Peyer's patch (tissue), 4 donors: Measurements from ENCODE around the gene PHF21B. TPM values are rescaled to one million over a fixed set of nuclear protein-coding genes. Genes with fewer than 3 reads are reported as not detected.

Experiments
- DNase-seq, 3 donors: peaks; one replicate each; pipeline ENCODE4 v3.0.0-alpha.2; 2017 to 2019
- H3K27ac ChIP-seq, 4 donors: fragments of 200-600 bp; sonication (generic); one replicate each; pipeline ENCODE4 v1.5.1; 2016 to 2019
- H3K27me3 ChIP-seq, 2 donors: fragments of 200-600 bp; sonication (generic); one replicate each; pipeline ENCODE4 v1.5.1; 2019
- H3K36me3 ChIP-seq, 3 donors: fragments of 200-600 bp; sonication (generic); one replicate each; pipeline ENCODE4 v1.5.1; 2016 to 2019
- H3K4me1 ChIP-seq, 4 donors: fragments of 200-600 bp; sonication (generic); one replicate each; pipeline ENCODE4 v1.5.1; 2016 to 2019
- H3K4me3 ChIP-seq, 4 donors: fragments of 200-600 bp; sonication (generic); 1 replicate in 3 of 4; 2 replicates in 1 of 4; pipeline ENCODE4 v1.5.1; 2016 to 2019; ENCODE audit warnings: mild to moderate bottlenecking in 1 of 4
- H3K9me3 ChIP-seq, 4 donors: fragments of 200-600 bp; sonication (generic); one replicate each; pipeline ENCODE4 v1.5.1; 2016 to 2019; ENCODE audit warnings: mild to moderate bottlenecking in 1 of 4
- CTCF ChIP-seq, 6 experiments: fragments of 450-650 bp in 4 of 6; fragments of 200-600 bp in 2 of 6; sonication (generic) in 1 of 6; IDR thresholded peaks; one replicate each; pipeline ENCODE4 v1.5.1; 2017 to 2019; ENCODE audit warnings: antibody characterized with exemption in 6 of 6, mild to moderate bottlenecking in 3 of 6, moderate library complexity in 1 of 6
- POLR2A ChIP-seq, 2 donors: fragments of 450-650 bp; IDR thresholded peaks; one replicate each; pipeline ENCODE4 v1.5.1; 2017; ENCODE audit warnings: antibody characterized with exemption in 2 of 2, mild to moderate bottlenecking in 2 of 2, moderate library complexity in 2 of 2
- total RNA-seq, 4 donors: library from RNA; depleted of rRNA; stranded (reverse); fragments of >200 nt; gene quantifications; one replicate each; pipeline ENCODE4 v1.1.0, GENCODE V29; 2016

Gene PHF21B
- total RNA-seq, 4 donors from 2014 or later = not detected

DNA sequence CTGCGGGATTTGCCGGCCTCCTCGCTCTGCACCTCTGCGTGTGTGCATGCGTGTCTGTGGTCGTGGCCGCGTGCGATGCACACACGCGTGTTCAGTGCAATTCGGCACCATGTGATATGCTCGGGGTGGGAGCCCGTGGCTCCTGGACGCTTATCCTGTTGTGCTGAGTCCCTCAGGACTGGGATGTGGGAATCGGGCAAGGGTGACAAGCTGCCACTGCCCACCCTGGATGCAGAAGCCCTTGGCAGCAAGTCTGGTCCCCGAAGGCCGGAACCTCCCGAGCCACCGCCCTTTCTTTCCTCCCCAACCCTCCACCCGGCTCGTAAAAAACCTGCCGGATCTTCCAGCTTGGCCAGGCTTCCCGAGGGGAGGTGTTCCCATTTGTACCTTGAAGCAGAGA is 128.2 kb downstream of the PHF21B start:
- Histone ChIP-seq H3K36me3 (no peaks in the 10 kb centered on the region), H3K4me3 (no peak overlapping the region), H3K27ac (no peak overlapping the region), H3K4me1 (no peaks in the 10 kb centered on the region), H3K9me3 (peaks cover 0 to 2% (median 0%) of the 10 kb centered on the region in 4 donors), H3K27me3 (no peaks in the 10 kb centered on the region)
- DNase-seq = no peak
- TF ChIP-seq POLR2A (IDR thresholded peaks at IDR 0.05) (no peak), CTCF (IDR thresholded peaks at IDR 0.05) (no peak)

- H3K36me3 ChIP-seq = no peaks in the 10 kb centered on the region
- no peak for DNase-seq
- no peaks in the 10 kb centered on the region for H3K4me1 ChIP-seq
- no peak overlapping the region for H3K4me3 ChIP-seq
- H3K27me3 ChIP-seq = no peaks in the 10 kb centered on the region
- peaks cover 0 to 2% (median 0%) of the 10 kb centered on the region in 4 donors for H3K9me3 ChIP-seq
- H3K27ac ChIP-seq = no peak overlapping the region
- TF ChIP-seq CTCF (IDR thresholded peaks at IDR 0.05) (no peak), POLR2A (IDR thresholded peaks at IDR 0.05) (no peak)
Measured at GRCh38 chr22:44880610-44881290, 129.1 kb downstream of the PHF21B start.

- Histone ChIP-seq H3K27ac (no peak overlapping the region), H3K4me1 (no peaks in the 10 kb centered on the region), H3K27me3 (no peaks in the 10 kb centered on the region), H3K36me3 (no peaks in the 10 kb centered on the region), H3K4me3 (no peak overlapping the region), H3K9me3 (peaks cover 0 to 2% (median 0%) of the 10 kb centered on the region in 4 donors)
- TF ChIP-seq POLR2A (IDR thresholded peaks at IDR 0.05) (no peak), CTCF (IDR thresholded peaks at IDR 0.05) (no peak)
- no peak for DNase-seq
Measured at GRCh38 chr22:44879301-44879680, 130.5 kb downstream of the PHF21B start.

- Histone ChIP-seq H3K9me3 (peaks cover 0 to 2% (median 0%) of the 10 kb centered on the region in 4 donors), H3K4me1 (no peaks in the 10 kb centered on the region), H3K27me3 (no peaks in the 10 kb centered on the region), H3K4me3 (no peak overlapping the region), H3K27ac (no peak overlapping the region), H3K36me3 (no peaks in the 10 kb centered on the region)
- TF ChIP-seq CTCF (IDR thresholded peaks at IDR 0.05) = no peak
- no peak for TF ChIP-seq POLR2A (IDR thresholded peaks at IDR 0.05)
- no peak for DNase-seq
Measured at GRCh38 chr22:44878483-44879300, 131.1 kb downstream of the PHF21B start.

GRCh38 chr22:44876921-44877320 is 132.9 kb downstream of the PHF21B start:
- Histone ChIP-seq H3K9me3 (peaks cover 0 to 4% (median under 1%) of the 10 kb centered on the region in 4 donors), H3K36me3 (no peaks in the 10 kb centered on the region), H3K27ac (no peak overlapping the region), H3K27me3 (no peaks in the 10 kb centered on the region), H3K4me1 (no peaks in the 10 kb centered on the region), H3K4me3 (no peak overlapping the region)
- DNase-seq = no peak
- TF ChIP-seq POLR2A (IDR thresholded peaks at IDR 0.05) (no peak), CTCF (IDR thresholded peaks at IDR 0.05) (no peak)
